GM21381 (cell line): Measurements from ENCODE around the gene HDLBP.
"Not testable (repeated sequence)": the region's sequence is repeated elsewhere in the genome, so short reads cannot be mapped to it uniquely, and the experiment has no call there.

Source experiments
- ATAC-seq: cut with Tn5 transposase; IDR thresholded peaks from one replicate; pipeline ENCODE4 v1.9.1; 2021; ENCODE audit warnings: mild to moderate bottlenecking, moderate library complexity; ENCODE audit not compliant: unreplicated experiment

HDLBP gene

GRCh38 chr2:241304039-241304670 is 11.3 kb downstream of the HDLBP start:
- ATAC-seq = no peak

GRCh38 chr2:241302759-241303651 is 12.5 kb downstream of the HDLBP start:
- ATAC-seq = no peak

- ATAC-seq = no peak
These were observed 13.4 kb downstream of the HDLBP start for GRCh38 chr2:241302083-241302482.

- no peak for ATAC-seq
These were observed 15.5 kb downstream of the HDLBP start for GRCh38 chr2:241300000-241300399.

GRCh38 chr2:241298673-241299072 is 16.8 kb downstream of the HDLBP start:
- ATAC-seq = no peak

- ATAC-seq = no peak
These were observed 18.7 kb downstream of the HDLBP start for GRCh38 chr2:241296767-241297166.

- no peak for ATAC-seq
These were observed 20.0 kb downstream of the HDLBP start for GRCh38 chr2:241295326-241296095.

- not testable (repeated sequence) for ATAC-seq
These were observed 22.1 kb downstream of the HDLBP start for GRCh38 chr2:241293378-241293797.

- no peak for ATAC-seq
These were observed 23.5 kb downstream of the HDLBP start for GRCh38 chr2:241291977-241292376.

GRCh38 chr2:241291153-241291552 is 24.3 kb downstream of the HDLBP start:
- ATAC-seq = no peak

- ATAC-seq = no peak
These were observed 25.9 kb downstream of the HDLBP start for GRCh38 chr2:241289597-241289996.

GRCh38 chr2:241289053-241289452 is 26.4 kb downstream of the HDLBP start:
- no peak for ATAC-seq

- no peak for ATAC-seq
These were observed 27.1 kb downstream of the HDLBP start for GRCh38 chr2:241288324-241288888.

GRCh38 chr2:241286348-241287090 is 29.0 kb downstream of the HDLBP start:
- no peak for ATAC-seq

- no peak for ATAC-seq
These were observed 29.9 kb downstream of the HDLBP start for GRCh38 chr2:241285596-241285995.

GRCh38 chr2:241282555-241282954 is 32.9 kb downstream of the HDLBP start:
- no peak for ATAC-seq

GRCh38 chr2:241280291-241280690 is 35.2 kb downstream of the HDLBP start:
- no peak for ATAC-seq

- ATAC-seq = no peak
These were observed 35.6 kb downstream of the HDLBP start for GRCh38 chr2:241279828-241280227.

GRCh38 chr2:241279413-241279812 is 36.1 kb downstream of the HDLBP start:
- ATAC-seq = no peak

- not testable (repeated sequence) for ATAC-seq
These were observed 37.2 kb downstream of the HDLBP start for GRCh38 chr2:241278306-241278705.
